ENCODE measurements around the gene SLC34A3.
A peak's percentile ranks its signal among the peaks of the same experiment; 100 is the strongest.

Gene SLC34A3

DNA sequence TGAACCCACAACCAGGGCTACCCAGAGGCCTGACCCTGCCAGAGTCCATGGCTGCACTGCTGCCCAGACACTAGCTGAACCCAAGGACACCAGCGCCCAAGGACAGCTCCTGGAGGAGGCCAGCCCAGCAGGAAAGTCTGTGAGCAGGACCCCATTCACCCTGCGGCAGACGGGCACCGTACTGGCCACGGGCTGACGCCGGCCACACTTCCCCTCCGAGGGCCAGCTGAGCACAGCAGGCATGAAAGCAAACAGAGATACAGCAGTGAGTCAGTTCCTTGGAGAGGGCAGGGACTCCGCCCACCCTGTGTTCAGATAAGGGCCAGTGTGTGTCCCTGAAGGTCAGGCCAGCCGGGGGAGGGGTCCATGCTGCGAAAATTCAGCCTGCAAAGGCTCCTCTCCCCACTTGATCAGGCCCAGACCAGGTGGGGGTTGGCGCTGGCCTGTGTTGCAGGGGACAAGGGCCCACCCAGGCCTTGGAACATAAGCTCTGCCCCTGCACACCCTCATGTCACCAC is 11.9 kb upstream of the SLC34A3 start:
- DNase-seq, result no peak

GRCh38 chr9:137219757-137220316 is 10.9 kb upstream of the SLC34A3 start:
- no peak for DNase-seq

DNA sequence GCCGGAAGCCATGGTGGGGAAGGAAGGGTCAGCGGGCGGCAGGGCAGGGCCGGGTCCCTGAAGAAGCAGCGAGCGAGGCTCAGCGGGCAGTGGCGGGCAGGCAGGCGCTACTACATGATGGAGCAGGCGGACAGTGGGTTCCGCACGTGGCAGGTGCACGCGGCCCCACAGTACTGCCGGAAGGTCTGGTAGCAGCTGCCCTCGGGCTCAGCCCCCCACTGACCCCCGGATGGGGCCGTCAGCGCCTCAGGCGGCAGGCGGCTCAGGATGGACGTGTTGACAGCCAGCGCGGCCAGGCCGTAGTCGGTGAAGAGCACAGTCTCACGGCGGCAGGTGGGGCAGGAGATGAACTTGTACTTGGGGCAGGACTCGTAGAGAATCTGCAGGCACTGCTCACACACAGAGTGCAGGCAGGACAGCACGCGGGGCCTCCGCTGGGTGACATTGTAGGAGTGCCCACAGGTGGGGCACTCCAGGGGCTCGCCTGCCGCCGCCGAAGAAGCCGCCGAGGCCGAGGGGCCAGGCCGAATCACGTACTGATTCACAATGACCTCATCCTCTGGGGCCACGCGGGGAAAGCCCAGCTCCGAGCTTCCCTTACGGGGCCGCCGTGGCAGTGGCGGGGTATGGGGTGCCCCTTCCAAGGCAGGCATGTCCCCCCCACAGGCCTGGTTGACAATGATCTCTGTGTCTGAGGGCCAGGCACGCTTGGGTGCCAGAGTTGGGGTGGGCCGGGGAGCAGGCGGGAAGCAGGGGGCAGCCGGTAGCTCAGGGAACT is 10.2 kb upstream of the SLC34A3 start:
- DNase-seq, result no peak

DNA sequence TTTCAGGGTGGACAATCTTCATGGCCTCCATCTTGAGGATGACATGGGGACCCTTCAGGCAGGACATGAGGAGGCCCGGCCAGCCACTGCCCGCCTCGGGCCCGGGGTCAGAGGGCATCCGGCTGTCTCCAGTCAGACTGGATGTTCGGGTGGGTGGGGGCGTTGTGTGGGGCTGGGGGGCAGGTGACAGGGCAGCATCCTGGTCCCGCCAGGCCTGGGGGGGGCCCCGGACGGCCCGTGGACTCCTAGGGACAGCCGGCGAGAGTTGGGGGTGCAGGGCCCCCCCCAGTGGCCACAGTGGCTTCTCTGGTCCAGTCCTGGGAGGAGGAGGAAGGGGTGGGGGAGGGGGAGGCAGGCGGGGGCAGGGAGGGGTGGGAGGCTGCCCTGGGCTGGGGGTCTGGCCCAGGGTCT is 9.6 kb upstream of the SLC34A3 start:
- no peak for DNase-seq

GRCh38 chr9:137221506-137222111 is 9.1 kb upstream of the SLC34A3 start:
- DNase-seq, result no peak

DNA sequence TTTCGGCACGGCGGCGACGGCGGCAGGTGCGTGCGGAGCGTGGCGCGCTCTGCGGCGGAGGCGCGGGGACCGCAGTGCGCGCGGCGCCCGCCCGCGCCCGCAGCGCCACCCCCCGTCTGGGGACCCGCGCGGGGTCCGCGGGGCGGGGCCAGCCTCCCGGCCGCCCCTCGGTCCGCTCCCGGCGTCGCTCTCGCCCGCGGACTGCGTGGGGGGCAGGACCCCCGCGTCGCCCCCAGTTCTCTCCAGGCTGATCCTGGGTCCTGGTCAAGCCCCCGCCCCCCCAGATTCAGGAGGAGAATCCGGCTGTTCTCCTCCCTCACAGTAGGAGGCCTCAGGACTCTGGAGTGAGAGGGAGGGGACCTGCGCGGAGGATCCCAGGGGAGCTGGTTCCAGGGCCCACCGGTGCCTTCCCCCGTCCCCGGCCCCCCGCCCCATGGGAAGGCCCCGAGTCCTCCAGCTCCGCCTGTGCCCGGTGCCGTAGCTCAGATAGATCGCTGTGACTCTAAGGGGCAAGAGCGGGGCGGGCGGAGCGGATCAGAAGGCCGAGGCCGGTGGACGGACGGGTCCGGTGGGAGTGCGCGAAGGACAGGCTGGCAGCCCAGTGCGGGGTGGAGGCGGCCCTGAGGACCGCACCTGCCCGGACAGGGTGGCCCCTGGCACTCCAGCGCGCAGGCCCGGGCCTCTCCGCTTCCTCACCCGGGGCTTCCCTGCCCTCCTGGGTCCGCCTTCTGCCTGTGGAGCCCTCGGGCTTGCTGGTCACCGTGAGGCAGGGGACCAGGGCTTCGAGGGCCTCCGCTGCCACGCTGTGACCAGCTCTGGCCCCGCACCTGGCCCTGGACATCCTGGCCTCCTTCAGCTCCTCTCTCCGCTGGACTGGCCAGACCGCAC is 8.3 kb upstream of the SLC34A3 start, which contains the start of gene RNF208:
RNF208 (minus strand) TSS at position 51 of the 888 bp plus-strand sequence. CDS start 1,028 bp downstream, outside the sequence.
- no peak for DNase-seq

DNA sequence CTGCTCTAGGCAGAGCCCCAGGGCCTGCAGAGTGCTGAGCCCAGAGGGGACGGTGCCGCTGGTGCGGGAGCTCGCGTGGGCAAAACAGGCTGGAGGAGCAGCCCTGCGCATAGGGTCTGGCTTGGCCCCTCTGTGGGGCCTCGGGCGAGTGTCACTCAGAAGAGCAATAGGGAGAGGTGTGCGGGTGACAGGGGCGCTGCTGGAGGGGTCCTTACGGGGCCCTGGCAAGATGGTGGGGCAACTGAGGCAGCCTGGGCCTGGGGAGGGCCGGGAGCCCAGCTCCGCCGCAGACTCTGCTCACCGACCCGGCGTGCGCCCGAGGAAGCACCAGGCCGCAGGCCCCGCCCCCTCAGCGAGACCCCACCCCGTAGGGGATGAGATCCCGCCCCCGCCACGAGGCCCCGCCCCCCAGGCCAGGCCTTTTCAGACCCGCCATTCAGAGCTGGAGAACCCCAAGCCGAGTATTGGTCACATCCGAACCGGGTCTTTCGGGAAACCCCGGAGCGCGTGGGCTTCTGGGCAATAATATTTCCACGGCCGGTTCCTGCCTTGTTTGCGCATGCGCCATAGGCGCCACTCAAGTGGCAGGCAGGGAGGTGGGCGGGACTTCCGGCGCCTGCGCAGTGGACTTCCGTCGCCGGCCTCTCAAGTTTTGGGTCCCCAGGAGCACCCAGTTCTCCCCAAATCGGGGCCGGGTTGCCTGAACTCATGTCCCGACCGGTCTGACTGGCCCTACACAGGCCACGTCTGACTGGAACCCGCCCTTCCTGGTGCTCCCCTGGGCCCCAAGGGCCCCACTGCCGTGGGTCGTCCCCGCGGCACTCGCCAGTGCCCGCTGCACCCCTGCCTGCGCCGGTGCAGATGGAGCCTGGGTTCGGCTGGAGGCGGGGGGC is 7.4 kb upstream of the SLC34A3 start:
- DNase-seq, result peak; percentile 99

DNA sequence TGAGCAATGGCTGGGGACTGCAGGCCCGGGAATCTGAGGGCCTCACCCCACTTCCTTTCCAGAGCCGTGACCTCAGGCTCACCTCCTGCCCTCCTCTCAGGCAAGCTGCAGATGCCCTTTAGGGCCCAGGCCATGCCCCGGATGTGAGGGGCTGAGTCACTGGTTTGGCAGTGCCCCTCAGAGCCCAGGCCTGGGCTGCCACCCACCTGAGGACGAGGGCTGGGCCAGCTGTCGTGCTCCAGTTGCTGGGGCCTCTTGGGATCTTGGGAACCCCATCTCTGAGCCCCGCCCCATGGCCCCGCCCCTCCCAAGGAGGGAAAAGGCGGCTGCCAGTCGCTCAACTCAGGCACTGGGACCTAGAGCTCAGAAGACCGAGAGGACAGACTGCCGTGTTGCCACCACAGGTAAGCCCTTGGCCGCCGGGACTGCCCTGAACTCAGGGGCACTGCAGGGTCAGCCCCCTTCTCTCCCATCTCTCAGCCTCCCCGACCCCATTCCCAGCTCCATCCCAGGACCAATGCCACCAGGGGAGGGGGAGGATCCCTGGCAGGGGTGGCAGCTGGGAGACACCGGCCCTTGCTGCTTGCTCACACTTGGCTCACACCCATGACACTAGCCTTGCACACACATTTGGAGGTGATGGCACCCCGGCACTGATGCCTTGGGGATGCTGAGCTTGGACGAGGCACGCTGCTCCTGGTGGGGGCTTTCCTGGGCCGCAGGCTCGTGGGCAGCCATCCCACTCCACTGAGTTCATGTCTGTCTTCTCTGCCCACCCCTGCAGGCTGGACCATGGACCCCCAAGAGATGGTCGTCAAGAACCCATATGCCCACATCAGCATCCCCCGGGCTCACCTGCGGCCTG is 5.6 kb upstream of the SLC34A3 start, which contains the start of gene CYSRT1:
CYSRT1 (plus strand) TSS at position 345 of the 865 bp plus-strand sequence; CDS start at position 793, 448 bp downstream.
- DNase-seq, result no peak

- DNase-seq, result no peak
Observed at GRCh38 chr9:137225699-137226331, 4.9 kb upstream of the SLC34A3 start.

DNA sequence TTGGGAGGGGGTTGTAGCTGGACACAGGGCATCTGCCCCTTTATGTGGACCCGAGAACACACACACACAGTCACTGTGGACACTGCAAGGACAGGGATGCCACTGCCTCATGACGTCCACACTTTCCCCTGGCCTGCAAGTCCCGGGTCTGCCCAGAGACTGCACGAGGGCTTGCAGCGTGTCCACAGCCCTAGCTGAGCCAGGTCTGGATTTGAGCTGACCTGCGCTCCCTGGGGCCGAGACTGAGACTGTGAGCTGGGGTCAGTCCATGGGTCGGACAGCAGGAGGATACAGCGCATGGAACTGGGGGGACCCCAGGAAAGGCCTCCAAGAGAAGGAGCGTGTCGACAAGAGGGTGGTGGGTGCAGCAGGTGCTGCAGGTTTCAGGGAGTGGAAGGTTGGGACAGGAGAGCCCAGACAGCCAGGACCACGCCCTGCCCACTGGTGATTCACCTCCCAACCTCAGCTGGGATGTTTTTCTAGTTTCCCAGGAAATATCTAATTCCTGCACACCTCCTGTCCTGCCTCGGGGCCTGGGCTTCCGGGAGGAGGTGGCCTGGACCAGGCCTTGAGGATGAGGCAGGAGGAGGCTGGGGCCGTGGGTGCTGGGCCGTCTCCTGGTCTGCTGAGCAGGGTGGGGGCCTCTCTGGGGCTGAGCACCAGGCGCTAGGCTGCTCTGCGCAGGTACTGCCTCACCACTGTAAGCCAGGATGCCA is 4.2 kb upstream of the SLC34A3 start:
- DNase-seq, result no peak

DNA sequence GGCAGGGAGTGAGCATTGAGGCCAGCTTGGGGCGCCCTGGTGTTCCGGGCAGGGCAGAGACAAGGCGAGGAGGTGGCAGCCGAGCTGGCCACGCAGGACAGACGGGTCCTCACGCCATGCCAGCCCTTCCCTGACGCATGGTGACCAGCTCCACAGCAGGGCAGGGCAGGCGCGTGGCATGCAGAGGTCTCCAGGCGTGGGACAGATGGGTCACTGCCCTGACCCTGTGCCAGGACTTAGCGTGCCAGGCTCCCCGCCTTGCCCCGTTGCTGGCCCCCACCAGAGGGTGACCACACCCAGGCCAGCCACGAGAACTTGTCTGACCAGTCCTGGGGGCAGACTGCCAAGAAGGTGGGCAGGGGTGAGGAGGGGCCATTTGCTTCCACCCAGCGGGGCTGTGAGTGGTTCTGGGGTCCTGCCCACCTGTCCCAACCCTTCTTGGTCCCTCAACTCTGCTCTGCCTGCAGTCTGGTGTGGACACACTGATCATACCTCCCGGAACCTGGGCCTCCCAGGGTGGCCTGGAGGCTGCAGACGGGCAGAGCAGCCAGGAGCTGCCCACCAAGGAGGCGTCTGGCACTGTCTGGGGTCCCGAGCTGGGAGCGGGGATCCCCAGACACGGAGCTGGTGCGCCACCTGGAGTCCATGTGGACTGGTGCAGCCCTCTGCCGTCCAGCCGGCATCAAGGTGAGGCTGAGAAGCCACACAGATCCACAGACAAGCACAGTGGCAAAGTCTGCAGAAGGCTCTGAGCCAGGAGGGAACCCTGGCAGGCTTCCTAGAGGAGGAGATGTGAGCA is 3.4 kb upstream of the SLC34A3 start, which contains the start of gene RNF224:
RNF224 (plus strand) TSS at position 449 of the 799 bp plus-strand sequence. CDS start 834 bp downstream, outside the sequence.
- DNase-seq, result peak; percentile 57

- no peak for DNase-seq
Observed at GRCh38 chr9:137227853-137228505, 2.7 kb upstream of the SLC34A3 start.

DNA sequence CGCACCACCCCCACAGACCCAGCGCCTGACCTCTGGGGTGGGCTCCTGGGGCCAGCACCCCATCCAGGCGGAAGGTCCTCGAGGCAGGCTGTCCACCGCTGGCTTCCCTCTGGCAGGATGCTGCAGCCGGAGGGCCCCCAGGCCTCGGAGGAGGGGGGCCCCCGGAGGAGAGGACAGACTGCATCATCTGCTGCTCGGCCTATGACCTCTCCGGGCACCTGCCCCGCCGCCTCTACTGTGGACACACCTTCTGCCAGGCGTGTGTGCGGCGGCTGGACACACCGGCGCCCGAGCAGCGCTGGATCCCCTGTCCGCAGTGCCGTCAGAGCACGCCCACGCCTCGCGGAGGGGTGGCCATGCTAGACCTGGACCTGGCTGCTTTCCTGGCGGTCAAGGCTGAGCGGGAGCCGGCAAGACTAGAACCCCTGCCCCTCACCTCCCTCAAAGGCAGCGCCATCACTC is 2.2 kb upstream of the SLC34A3 start:
- no peak for DNase-seq

- no peak for DNase-seq
Observed at GRCh38 chr9:137228968-137229896, 1.5 kb upstream of the SLC34A3 start.

- DNase-seq, result no peak
Observed at GRCh38 chr9:137229903-137230704, 597 bp upstream of the SLC34A3 start.
